Spleen (tissue), 7 donors: ENCODE measurements around the gene ECSCR.

Experiments used
- CTCF ChIP-seq, 11 experiments: fragments of 200-600 bp in 7 of 11; fragments of 450-650 bp in 4 of 11; sonication (generic) in 4 of 11; IDR thresholded peaks in 8 of 11; conservative IDR thresholded peaks in 3 of 11; 1 replicate in 7 of 11; 2 replicates in 4 of 11; pipeline versions ENCODE4 v1.4.0 to v1.8.0; 2016 to 2021; ENCODE audit warnings: antibody characterized with exemption in 11 of 11, inconsistent platforms in 4 of 11, mild to moderate bottlenecking in 1 of 11
- POLR2A ChIP-seq, 3 donors: fragments of 450-650 bp; IDR thresholded peaks; one replicate each; pipeline ENCODE4 v1.5.1; 2017; ENCODE audit warnings: antibody characterized with exemption in 3 of 3, mild to moderate bottlenecking in 1 of 3
- donor health status: DM: no; HTN: no; CAD: no; lungs with moderate emphysema.
- donor health status: DM: no; HTN: no; CAD: no.
- donor health status: DM: no; HTN: no; CAD: no.

GRCh38 chr5:139468421-139468931 lies 5.9 kb upstream of the ECSCR start:
- TF ChIP-seq CTCF (IDR thresholded peaks at IDR 0.05 in 8 of 11, conservative IDR thresholded peaks at IDR 0.05 in 3 of 11) = no peak
- TF ChIP-seq POLR2A (IDR thresholded peaks at IDR 0.05) = no peak
